GM18505 (cell line): ENCODE measurements around the gene ZRANB1.

ENCODE experiments used
- ATAC-seq: cut with Tn5 transposase; IDR thresholded peaks from one replicate; pipeline ENCODE4 v1.9.1; 2021; ENCODE audit not compliant: unreplicated experiment
- POLR2A ChIP-seq: IDR thresholded peaks from 4 replicates; pipeline ENCODE4 v1.6.1; 2011; ENCODE audit warnings: borderline replicate concordance; ENCODE audit not compliant: insufficient read depth, insufficient read length; ENCODE audit errors: extremely low read depth

ZRANB1 gene

GRCh38 chr10:124997306-124997705, 55.4 kb downstream of the ZRANB1 start:
- no peak for ATAC-seq
- TF ChIP-seq POLR2A = no peak

DNA sequence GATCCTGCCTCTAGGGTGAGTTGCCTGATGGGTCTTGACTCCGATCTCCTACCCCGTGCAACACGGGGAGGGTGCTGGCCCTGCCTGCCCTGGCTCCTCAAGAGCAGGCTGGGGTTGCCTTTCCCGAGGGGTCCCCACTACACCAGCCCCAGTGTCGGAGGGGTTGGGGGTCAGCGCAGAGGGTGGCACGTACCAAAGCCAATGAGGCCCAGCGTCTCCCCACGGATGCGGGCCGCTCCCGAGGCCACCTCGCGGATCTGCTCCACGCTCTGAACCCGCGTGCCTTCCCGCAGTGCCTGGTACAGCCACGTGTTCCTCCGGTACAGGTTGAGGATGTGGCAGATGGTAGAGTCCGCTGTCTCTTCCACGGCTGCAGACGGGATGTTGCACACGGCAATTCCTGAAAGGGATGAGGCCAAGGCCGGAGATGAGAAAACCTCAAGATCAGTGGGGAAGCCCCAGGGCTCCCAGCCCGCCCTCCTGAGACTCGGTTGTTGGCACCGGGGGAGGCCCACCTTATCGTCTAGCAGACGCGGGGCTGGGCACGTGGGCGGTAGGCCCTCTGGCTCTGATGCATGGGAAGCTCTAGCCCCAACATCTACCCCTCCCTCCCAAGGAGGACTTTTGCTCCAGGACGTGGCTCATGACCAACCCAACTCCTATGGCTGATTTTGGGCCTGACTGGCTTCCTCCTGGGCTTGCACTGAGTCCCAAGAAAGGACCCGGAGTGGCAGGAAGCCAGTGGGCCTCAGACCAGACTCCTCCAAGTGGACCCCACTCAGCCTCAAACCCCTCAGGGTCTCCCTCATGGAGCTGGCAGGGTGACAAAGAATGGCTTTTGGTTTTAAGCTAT, 56.1 kb downstream of the ZRANB1 start:
- no peak for TF ChIP-seq POLR2A
- ATAC-seq = no peak

DNA sequence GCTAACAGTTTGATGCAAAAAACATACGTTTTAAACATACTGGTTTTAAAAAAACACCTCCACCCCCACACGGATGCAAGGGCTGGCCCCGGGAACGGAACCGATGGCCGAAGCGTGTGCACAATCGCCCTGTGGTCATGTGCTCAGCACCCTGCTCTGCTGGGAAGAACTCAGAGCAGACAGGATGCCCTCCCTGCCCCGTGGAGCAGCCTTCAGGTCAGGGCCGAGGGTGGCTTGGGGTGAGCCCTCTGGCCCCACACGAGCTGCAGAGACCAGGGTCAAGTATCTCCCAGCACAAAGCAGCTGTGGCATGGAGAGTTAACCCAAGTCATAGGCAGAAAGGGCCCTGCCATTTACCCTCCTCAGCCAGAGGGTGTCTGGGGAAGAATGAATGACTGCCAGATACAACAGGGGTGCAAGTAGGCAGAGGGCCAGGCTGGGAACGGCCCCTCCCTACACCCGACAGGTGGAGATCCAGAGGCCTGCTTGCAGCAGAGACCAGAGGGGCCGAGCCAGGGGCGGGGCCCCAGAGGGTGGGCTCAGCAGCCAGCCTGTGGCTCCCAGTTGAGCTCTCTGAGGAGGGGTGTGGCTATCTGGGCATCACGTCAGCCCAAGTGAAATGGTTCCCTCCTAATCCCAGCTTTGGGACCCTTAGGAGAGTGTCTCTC, 56.8 kb downstream of the ZRANB1 start:
- no peak for ATAC-seq
- no peak for TF ChIP-seq POLR2A

GRCh38 chr10:124999433-125000365, 57.8 kb downstream of the ZRANB1 start:
- TF ChIP-seq POLR2A = no peak
- no peak for ATAC-seq

- no peak for ATAC-seq
- no peak for TF ChIP-seq POLR2A
Observed at GRCh38 chr10:125000366-125001312, 58.7 kb downstream of the ZRANB1 start.

- no peak for ATAC-seq
- TF ChIP-seq POLR2A = no peak
Observed at GRCh38 chr10:125001313-125002046, 59.6 kb downstream of the ZRANB1 start.

GRCh38 chr10:125002047-125002422, 60.1 kb downstream of the ZRANB1 start:
- ATAC-seq = no peak
- TF ChIP-seq POLR2A = no peak

- ATAC-seq = no peak
- no peak for TF ChIP-seq POLR2A
Observed at GRCh38 chr10:125002423-125003145, 60.7 kb downstream of the ZRANB1 start.

DNA sequence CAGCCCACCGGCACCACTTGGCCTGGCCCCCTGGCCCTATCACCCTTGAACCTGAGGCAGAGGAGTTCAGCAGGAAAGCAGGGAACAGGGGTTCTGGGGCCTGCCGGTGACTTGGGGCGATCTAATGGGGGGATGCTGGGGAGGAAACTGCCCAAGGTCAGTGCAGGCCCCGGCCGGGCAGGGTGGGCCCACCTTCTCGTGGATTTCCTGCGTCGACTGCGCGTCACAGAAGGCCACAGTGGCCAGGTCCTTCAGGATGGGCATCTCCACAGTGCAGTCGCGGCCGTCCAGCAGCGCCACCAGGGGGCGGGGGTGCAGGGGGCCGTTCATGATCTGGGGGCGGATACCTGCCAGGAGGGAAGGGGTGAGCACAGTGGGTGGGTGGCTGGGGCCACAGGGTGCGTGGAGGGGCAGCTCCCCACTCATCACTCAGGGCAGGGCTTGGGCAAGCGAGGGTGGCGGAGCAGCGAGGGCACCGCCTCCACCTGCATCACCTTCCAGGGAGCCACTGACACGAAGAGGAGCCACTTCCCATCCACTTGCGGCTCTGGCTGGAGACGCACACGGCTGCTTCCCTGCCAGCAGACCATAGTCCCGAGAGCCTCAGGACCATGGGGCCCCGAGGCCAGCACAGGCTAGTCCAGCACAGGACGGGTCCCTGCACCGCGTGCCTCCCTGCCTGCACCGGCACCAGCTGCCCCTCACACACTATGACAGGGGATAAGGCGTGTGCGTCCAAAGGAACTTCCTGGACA, 61.4 kb downstream of the ZRANB1 start:
- no peak for TF ChIP-seq POLR2A

GRCh38 chr10:125003901-125004467, 62.1 kb downstream of the ZRANB1 start:
- TF ChIP-seq POLR2A = no peak

More for the DNA sequence above, 61.4 kb downstream of the ZRANB1 start:
- no peak for ATAC-seq

DNA sequence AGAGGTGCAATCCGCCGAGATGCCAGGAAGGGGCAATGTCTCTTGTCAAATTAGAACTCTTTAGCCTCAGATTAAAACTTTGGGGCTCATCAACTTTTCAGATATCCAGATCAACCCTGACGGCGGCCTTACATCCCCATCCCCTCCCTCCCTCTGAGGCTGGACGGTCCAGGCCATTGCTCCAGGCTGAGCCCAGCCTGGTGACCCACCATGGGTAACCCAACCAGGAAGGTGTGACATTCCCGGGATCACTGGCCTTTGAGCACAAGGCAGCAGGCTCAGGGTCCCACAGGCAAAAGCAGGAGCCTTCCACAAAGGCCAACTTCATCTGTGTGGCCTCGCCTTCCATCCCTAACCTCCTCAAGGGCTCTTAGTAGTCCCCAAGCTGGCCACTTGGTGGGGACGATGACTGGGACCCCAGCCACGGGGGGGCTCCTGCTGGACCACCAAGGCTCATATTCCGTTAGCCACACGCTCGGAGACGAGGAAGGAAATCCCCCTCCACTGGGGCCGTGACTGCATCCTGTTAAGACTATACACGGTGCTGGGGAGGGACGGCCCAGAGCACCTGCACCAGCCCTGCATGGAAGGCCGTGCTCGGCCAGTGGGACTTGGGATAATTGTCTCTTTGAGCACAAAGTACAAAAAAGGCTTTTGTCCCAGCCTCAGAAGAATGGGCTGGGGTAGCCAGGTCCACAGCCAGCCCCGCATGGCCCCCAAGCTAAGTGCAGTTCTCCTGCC, 62.8 kb downstream of the ZRANB1 start:
- no peak for TF ChIP-seq POLR2A

More at GRCh38 chr10:125003901-125004467, 62.1 kb downstream of the ZRANB1 start:
- no peak for ATAC-seq

More for the DNA sequence above, 62.8 kb downstream of the ZRANB1 start:
- no peak for ATAC-seq
